GM12878 (cell line): ENCODE measurements around the gene ARFIP1. TPM values are rescaled to one million over a fixed set of nuclear protein-coding genes. Genes with fewer than 3 reads are reported as not detected.

Experiments
- ATAC-seq: fragments of 200-7000 bp; cut with Tn5 transposase; 3 replicates; pipeline ENCODE4 v1.9.1; 2020; ENCODE audit warnings: mild to moderate bottlenecking, moderate library complexity
- BruUV-seq: library from RNA; stranded (reverse); fragments of 400-500 nt; replicated peaks from 2 replicates; lab custom pipeline; 2021; lab: Mats Ljungman, UMichigan
- CTCF ChIA-PET: fragments of 300-600 bp; sonication (Branson Sonifier 250); formaldehyde crosslinking; extraction: SDS; loops from one replicate; lab custom pipeline; 2021; ENCODE audit warnings: inconsistent platforms; lab: Yijun Ruan, JAX
- POLR2A ChIA-PET: fragments of 350-600 bp; formaldehyde crosslinking; extraction: SDS; loops from one replicate; lab custom pipeline; 2021; ENCODE audit warnings: inconsistent platforms; lab: Charles Lee
- RAD21 ChIA-PET: fragments of 300-600 bp; sonication (Branson Sonifier 250); formaldehyde crosslinking; loops from one replicate; lab custom pipeline; 2023; ENCODE audit warnings: antibody characterized with exemption; ENCODE audit not compliant: unreplicated experiment; lab: Charles Lee
- SMC1A ChIA-PET: fragments of 300-600 bp; sonication (Branson Sonifier 250); formaldehyde crosslinking; loops from one replicate; lab custom pipeline; 2023; ENCODE audit not compliant: unreplicated experiment, uncharacterized antibody; lab: Charles Lee
- DNase-seq: peaks from one replicate; pipeline ENCODE4 v3.0.0-alpha.2; 2011; ENCODE audit warnings: low read depth, low spot score
- FAIRE-seq: peaks from 3 replicates; lab custom pipeline; 2011; peaks lifted over from hg19 to GRCh38; lab: Jason Lieb, UNC
- H2AFZ ChIP-seq: 2 replicates; pipeline ENCODE4 v1.6.0; 2011; ENCODE audit warnings: low read depth, low read length, control low read depth; ENCODE audit not compliant: control insufficient read depth
- H3K27ac ChIP-seq: 2 replicates; pipeline ENCODE4 v1.5.1; 2011; ENCODE audit warnings: control low read depth; ENCODE audit not compliant: control insufficient read depth, insufficient read depth
- H3K27me3 ChIP-seq, 2 experiments: replicated peaks in 1 of 2; 2 replicates each; pipeline versions ENCODE4 v1.6.0 to v1.6.1; 2011; ENCODE audit warnings: low read length in 1 of 2; ENCODE audit not compliant: control insufficient read depth in 2 of 2, insufficient read depth in 2 of 2
- H3K36me3 ChIP-seq, 2 experiments: 2 replicates each; pipeline ENCODE4 v1.5.1; 2011; ENCODE audit warnings: low read length in 1 of 2; ENCODE audit not compliant: control insufficient read depth in 2 of 2, insufficient read depth in 2 of 2
- H3K4me1 ChIP-seq: 2 replicates; pipeline ENCODE4 v1.6.1; 2011; ENCODE audit warnings: mild to moderate bottlenecking, low read length, moderate library complexity, mixed read lengths; ENCODE audit not compliant: control insufficient read depth, insufficient read depth
- H3K4me2 ChIP-seq: 2 replicates; pipeline ENCODE4 v1.6.0; 2011; ENCODE audit warnings: control low read depth; ENCODE audit not compliant: control insufficient read depth, insufficient read depth
- H3K4me3 ChIP-seq: fragments of 200-600 bp; sonication (generic); 2 replicates; pipeline ENCODE4 v1.5.1; 2016
- H3K79me2 ChIP-seq: 2 replicates; pipeline ENCODE4 v1.6.0; 2011; ENCODE audit warnings: low read length; ENCODE audit not compliant: control insufficient read depth, insufficient read depth
- H3K9ac ChIP-seq: 2 replicates; pipeline ENCODE4 v1.8.0; 2011; ENCODE audit warnings: low read length, control low read depth, mixed read lengths; ENCODE audit not compliant: control insufficient read depth, insufficient read depth
- H3K9me3 ChIP-seq: replicated peaks from 3 replicates; pipeline ENCODE4 v1.5.1; 2011; ENCODE audit warnings: mild to moderate bottlenecking, low read length; ENCODE audit not compliant: control insufficient read depth, insufficient read depth
- H4K20me1 ChIP-seq: 2 replicates; pipeline ENCODE4 v1.6.0; 2011; ENCODE audit not compliant: control insufficient read depth, insufficient read depth
- CHD1 ChIP-seq: IDR thresholded peaks from 2 replicates; pipeline ENCODE4 v1.6.1; 2012; ENCODE audit warnings: low read depth, low read length, improper control_type of control experiment
- E2F4 ChIP-seq: IDR thresholded peaks from 2 replicates; pipeline ENCODE4 v1.6.1; 2012; ENCODE audit warnings: low read depth, low read length, improper control_type of control experiment
- FOS ChIP-seq: IDR thresholded peaks from 3 replicates; pipeline ENCODE4 v1.6.1; 2011; ENCODE audit warnings: borderline replicate concordance; ENCODE audit not compliant: insufficient read length; ENCODE audit errors: extremely low read depth
- IKZF1 ChIP-seq: fragments of 450-650 bp; conservative IDR thresholded peaks from 2 replicates; pipeline ENCODE4 v1.6.1; 2017; ENCODE audit warnings: antibody characterized with exemption, mild to moderate bottlenecking
- IRF5 ChIP-seq: fragments of 450-650 bp; IDR thresholded peaks from 2 replicates; pipeline ENCODE4 v1.6.1; 2017; ENCODE audit warnings: borderline replicate concordance
- MEF2A ChIP-seq: IDR thresholded peaks from 2 replicates; pipeline ENCODE4 v1.6.1; 2011; ENCODE audit warnings: low read depth, mild to moderate bottlenecking, low read length, moderate library complexity; ENCODE audit not compliant: insufficient read depth
- NBN ChIP-seq: fragments of 450-650 bp; IDR thresholded peaks from 2 replicates; pipeline ENCODE4 v1.6.1; 2016
- NFXL1 ChIP-seq: fragments of 450-650 bp; IDR thresholded peaks from 2 replicates; pipeline ENCODE4 v1.6.1; 2017; ENCODE audit warnings: antibody characterized with exemption, mild to moderate bottlenecking, borderline replicate concordance
- PKNOX1 ChIP-seq: fragments of 450-650 bp; IDR thresholded peaks from 2 replicates; pipeline ENCODE4 v1.6.1; 2016; ENCODE audit warnings: mild to moderate bottlenecking
- POLR2AphosphoS5 ChIP-seq: IDR thresholded peaks from 2 replicates; pipeline ENCODE4 v1.6.1; 2011; ENCODE audit warnings: mild to moderate bottlenecking, low read length, inconsistent platforms
- PRDM15 ChIP-seq: fragments of 450-650 bp; formaldehyde crosslinking; IDR thresholded peaks from 2 replicates; pipeline ENCODE4 v1.4.0; 2020; ENCODE audit warnings: mild to moderate bottlenecking, moderate library complexity
- SREBF2 ChIP-seq: IDR thresholded peaks from 2 replicates; pipeline ENCODE4 v1.6.1; 2012; ENCODE audit warnings: mild to moderate bottlenecking, low read length
- ZBTB33 ChIP-seq: fragments of 450-650 bp; IDR thresholded peaks from 2 replicates; pipeline ENCODE4 v1.6.1; 2017; ENCODE audit warnings: mild to moderate bottlenecking
- ZZZ3 ChIP-seq: IDR thresholded peaks from 2 replicates; pipeline ENCODE4 v1.6.1; 2011; ENCODE audit warnings: low read depth; ENCODE audit not compliant: control insufficient read depth, insufficient read length
- in situ Hi-C: fragments of 300-500 bp; cut with MboI; formaldehyde crosslinking; loops from 9 replicates; pipeline ENCODE4 v1.14.3; 2018; ENCODE audit warnings: mixed read lengths
- intact Hi-C: fragments of 100-400 bp; cut with micrococcal nuclease; formaldehyde crosslinking; loops from one replicate; pipeline ENCODE4 v1.14.2; 2022; ENCODE audit not compliant: unreplicated experiment
- polyA plus RNA-seq, 11 experiments: library from polyadenylated mRNA; depleted of rRNA in 4 of 11; unstranded in 6 of 11; stranded (reverse) in 5 of 11; fragments of >200 nt; fragmentation: Nextera tagmentation in 4 of 11; fragmentation: Illumina TruSeq in 1 of 11; extraction: Ambion mirVana in 4 of 11; extraction: Trizol in 1 of 11; gene quantifications; 1 replicate in 1 of 11; 2 replicates in 10 of 11; pipeline versions ENCODE4 v1.2.1 to v1.2.3, GENCODE V29; 2011 to 2016; ENCODE audit warnings: inconsistent platforms in 2 of 11, missing spikeins in 2 of 11, low read depth in 1 of 11
- total RNA-seq, 4 experiments: library from RNA; depleted of rRNA in 3 of 4; stranded (reverse); fragments of >200 nt in 3 of 4; fragmentation: Illumina TruSeq in 1 of 4; extraction: Trizol in 1 of 4; gene quantifications; 2 replicates each; pipeline versions ENCODE4 v1.2.1 to v1.2.3, GENCODE V29; 2013 to 2021

ARFIP1 gene
- total and polyA plus RNA-seq, 10 of the 15 experiments (the other 5 are each of a cell fraction or from before 2014, with no cell fraction given) = 9.5 to 21.7 (median 15.4) TPM

GRCh38 chr4:152810715-152811287 lies 31.0 kb downstream of the ARFIP1 start (continued):
- no peak for TF ChIP-seq PKNOX1
- TF ChIP-seq NBN = no peak
- no peak for TF ChIP-seq E2F4
- TF ChIP-seq CHD1 = no peak
- TF ChIP-seq MEF2A = no peak
- TF ChIP-seq NFXL1 = no peak
- no peak for TF ChIP-seq FOS

GRCh38 chr4:152815078-152815477 lies 35.3 kb downstream of the ARFIP1 start:
- no peak for ATAC-seq
- no peak for DNase-seq
- H3K4me3 ChIP-seq = no peak overlapping the region
- ChIA-PET SMC1A (interaction anchor here (1.3 kb wide), 2 partner anchors 36 to 297 kb away, joined by 3 read pairs; no protein-coding TSS in a partner anchor), CTCF (interaction anchor here (1.0 to 1.3 kb wide), 2 partner anchors 13 to 15 kb away, joined by 3 to 4 read pairs; no protein-coding TSS in a partner anchor), POLR2A (no interaction called here), RAD21 (no interaction called here)
- H3K4me1 ChIP-seq = no peaks in the 10 kb centered on the region
- no peak overlapping the region for H3K27ac ChIP-seq
- no peaks in the 10 kb centered on the region for H3K79me2 ChIP-seq
- no TSS peak for BruUV-seq
- TF ChIP-seq POLR2AphosphoS5 (no peak), PRDM15 (no peak), IKZF1 (no peak), SREBF2 (no peak), IRF5 (no peak), ZBTB33 (no peak), ZZZ3 (no peak), MEF2A (no peak)
- H3K27me3 ChIP-seq = no peaks in the 10 kb centered on the region
- H2AFZ ChIP-seq = no peak overlapping the region
- no peak for FAIRE-seq
- no peaks in the 10 kb centered on the region for H4K20me1 ChIP-seq
- peaks cover 0 to 3% of the 10 kb centered on the region in 2 experiments; a peak in 2 of 4 replicates for H3K36me3 ChIP-seq
- no peak overlapping the region for H3K4me2 ChIP-seq
- intact Hi-C loops = no loop called here
- H3K9ac ChIP-seq = no peak overlapping the region
- H3K9me3 ChIP-seq = peaks cover 8% of the 10 kb centered on the region; the same call in 2 of the 3 replicates
- in situ Hi-C loops = no loop called here
